SU-DHL-6 (cell line): ENCODE measurements around the gene EFL1.

Experiments
- H2AFZ ChIP-seq: fragments of 200-600 bp; sonication (generic); 2 replicates; pipeline ENCODE4 v1.6.1; 2014; ENCODE audit warnings: low read depth, mild to moderate bottlenecking, moderate library complexity, mixed read lengths, antibody characterized with exemption, low read length; ENCODE audit not compliant: severe bottlenecking
- H3F3A ChIP-seq: fragments of 200-600 bp; shearing (Covaris generic); 2 replicates; pipeline ENCODE4 v1.6.0; 2016; ENCODE audit warnings: antibody characterized with exemption, mild to moderate bottlenecking; ENCODE audit not compliant: insufficient read depth
- H3K27ac ChIP-seq: fragments of 200-600 bp; sonication (generic); 2 replicates; pipeline ENCODE4 v1.5.1; 2016; ENCODE audit warnings: low read depth, mild to moderate bottlenecking, low read length, moderate library complexity, mixed read lengths
- H3K27me3 ChIP-seq: fragments of 200-600 bp; sonication (generic), shearing (Covaris generic); 2 replicates; pipeline ENCODE4 v1.6.0; 2014; ENCODE audit warnings: mild to moderate bottlenecking, low read length
- H3K36me3 ChIP-seq: fragments of 200-600 bp; sonication (generic); 2 replicates; pipeline ENCODE4 v1.6.1; 2014; ENCODE audit warnings: mild to moderate bottlenecking, low read length, mixed read lengths
- H3K4me2 ChIP-seq: fragments of 300-600, 200-600 bp; shearing (Covaris generic), sonication (generic); 2 replicates; pipeline ENCODE4 v1.6.0; 2014; ENCODE audit warnings: low read length, low read depth, mild to moderate bottlenecking; ENCODE audit not compliant: poor library complexity, severe bottlenecking
- H3K4me3 ChIP-seq: fragments of 200-600 bp; sonication (generic); 2 replicates; pipeline ENCODE4 v1.5.1; 2014; ENCODE audit warnings: antibody characterized with exemption, low read length, mild to moderate bottlenecking, mixed read lengths; ENCODE audit not compliant: insufficient read depth, poor library complexity, severe bottlenecking
- H3K79me2 ChIP-seq: fragments of 200-600 bp; sonication (generic); 2 replicates; pipeline ENCODE4 v1.6.1; 2014; ENCODE audit warnings: mild to moderate bottlenecking, low read length, moderate library complexity; ENCODE audit not compliant: insufficient read depth
- H3K9ac ChIP-seq: fragments of 200-600 bp; sonication (generic); 2 replicates; pipeline ENCODE4 v1.7.0; 2014; ENCODE audit warnings: mild to moderate bottlenecking, low read length
- H3K9me2 ChIP-seq: fragments of 200-600 bp; sonication (generic); replicated peaks from 2 replicates; pipeline ENCODE4 v1.6.1; 2014; ENCODE audit warnings: low read length; ENCODE audit not compliant: insufficient read depth
- H3K9me3 ChIP-seq: fragments of 200-600 bp; sonication (generic); 2 replicates; pipeline ENCODE4 v1.6.1; 2014; ENCODE audit warnings: low read length, mixed read lengths; ENCODE audit not compliant: insufficient read depth
- H4K20me1 ChIP-seq: fragments of 200-600 bp; sonication (generic); 2 replicates; pipeline ENCODE4 v1.6.1; 2014; ENCODE audit warnings: low read depth, mild to moderate bottlenecking, antibody characterized with exemption, low read length, moderate library complexity, mixed read lengths
- CTCF ChIP-seq: fragments of 200-600 bp; sonication (generic); IDR thresholded peaks from one replicate; pipeline ENCODE4 v1.5.1; 2017; ENCODE audit warnings: antibody characterized with exemption, mild to moderate bottlenecking, low read length, moderate library complexity; ENCODE audit not compliant: insufficient read depth, poor library complexity, severe bottlenecking
- EZH2phosphoT487 ChIP-seq: fragments of 200-600 bp; sonication (generic), shearing (Covaris generic); conservative IDR thresholded peaks from 2 replicates; pipeline ENCODE4 v1.6.1; 2018; ENCODE audit warnings: mild to moderate bottlenecking, antibody characterized with exemption, low read length, moderate library complexity, mixed read lengths

Gene EFL1

GRCh38 chr15:82091636-82092140 is 170.8 kb downstream of the EFL1 start:
- no peak for TF ChIP-seq EZH2phosphoT487
- TF ChIP-seq CTCF = no peak
- Histone ChIP-seq H3K9ac (no peak overlapping the region), H3K36me3 (no peaks in the 10 kb centered on the region), H3K9me3 (no peaks in the 10 kb centered on the region), H3F3A (no peaks in the 10 kb centered on the region), H2AFZ (no peak overlapping the region), H3K27ac (no peak overlapping the region), H3K9me2 (no peaks in the 10 kb centered on the region), H3K4me3 (no peak overlapping the region), H3K4me2 (no peak overlapping the region), H4K20me1 (no peaks in the 10 kb centered on the region), H3K79me2 (no peaks in the 10 kb centered on the region), H3K27me3 (no peaks in the 10 kb centered on the region)

GRCh38 chr15:82086243-82086995 is 176.1 kb downstream of the EFL1 start:
- TF ChIP-seq EZH2phosphoT487 = no peak
- TF ChIP-seq CTCF = no peak

GRCh38 chr15:82081914-82082762 is 180.4 kb downstream of the EFL1 start:
- no peak overlapping the region for H3K27ac ChIP-seq
- no peaks in the 10 kb centered on the region for H4K20me1 ChIP-seq
- TF ChIP-seq EZH2phosphoT487 = no peak
- no peak for TF ChIP-seq CTCF
- no peaks in the 10 kb centered on the region for H3K9me3 ChIP-seq
- no peak overlapping the region for H3K9ac ChIP-seq
- H3K4me2 ChIP-seq = no peak overlapping the region
- no peak overlapping the region for H2AFZ ChIP-seq
- no peaks in the 10 kb centered on the region for H3K27me3 ChIP-seq
- no peak overlapping the region for H3K4me3 ChIP-seq
- no peaks in the 10 kb centered on the region for H3K36me3 ChIP-seq
- no peaks in the 10 kb centered on the region for H3K79me2 ChIP-seq
- no peaks in the 10 kb centered on the region for H3K9me2 ChIP-seq
- H3F3A ChIP-seq = no peaks in the 10 kb centered on the region

More at GRCh38 chr15:82086243-82086995, 176.1 kb downstream of the EFL1 start:
- Histone ChIP-seq H3K4me3 (no peak overlapping the region), H4K20me1 (no peaks in the 10 kb centered on the region), H2AFZ (no peak overlapping the region), H3K4me2 (no peak overlapping the region), H3K27ac (no peak overlapping the region), H3K79me2 (no peaks in the 10 kb centered on the region), H3K27me3 (no peaks in the 10 kb centered on the region), H3K36me3 (no peaks in the 10 kb centered on the region), H3K9me3 (no peaks in the 10 kb centered on the region), H3K9me2 (no peaks in the 10 kb centered on the region), H3K9ac (no peak overlapping the region), H3F3A (no peaks in the 10 kb centered on the region)
